ENCODE measurements around the gene ULK1.

ULK1 gene

DNA sequence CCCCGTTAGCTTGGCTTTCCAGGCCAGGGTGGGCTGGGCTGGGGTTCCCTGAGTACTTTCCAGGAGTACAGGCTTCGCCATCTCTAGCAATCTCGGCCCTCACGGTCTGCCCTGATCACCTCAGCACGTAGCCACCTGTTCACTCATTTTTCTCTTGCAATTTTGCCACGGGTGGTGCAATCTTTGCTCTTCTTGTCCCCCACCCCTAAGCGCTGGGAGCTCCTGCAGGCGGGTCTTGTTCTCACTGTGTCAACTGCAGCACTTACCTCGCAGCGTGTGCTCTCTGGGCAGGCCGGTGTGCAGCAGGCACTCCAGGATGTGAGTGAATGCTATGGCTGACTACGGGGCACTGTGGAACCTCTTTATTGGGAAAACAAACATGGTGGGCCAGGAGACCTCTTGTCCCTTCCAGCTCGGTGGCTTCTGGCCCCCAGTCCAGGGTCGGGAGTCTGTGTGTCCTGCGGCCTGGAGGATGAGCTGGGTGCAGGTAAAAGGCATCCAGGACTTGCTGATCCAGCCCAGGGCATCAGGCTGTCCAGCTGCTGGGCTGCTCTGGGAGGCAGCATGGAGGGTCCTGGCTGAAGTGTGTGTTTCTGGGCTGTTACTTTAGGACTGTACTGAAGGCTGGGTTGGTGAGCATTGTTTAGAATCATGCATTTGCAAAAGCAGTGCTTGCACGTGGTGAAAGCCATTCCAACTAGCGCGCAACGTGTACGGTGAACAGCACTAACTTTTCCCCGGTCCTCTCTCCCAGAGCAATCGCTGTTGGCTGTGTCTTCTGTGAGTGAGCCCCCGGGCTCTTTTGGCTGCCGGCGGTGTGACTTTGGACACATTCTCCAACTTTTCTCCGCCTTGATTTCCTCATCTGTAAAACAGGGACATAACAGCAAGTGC is 1.5 kb upstream of the ULK1 start:
- no peak for DNase-seq

DNA sequence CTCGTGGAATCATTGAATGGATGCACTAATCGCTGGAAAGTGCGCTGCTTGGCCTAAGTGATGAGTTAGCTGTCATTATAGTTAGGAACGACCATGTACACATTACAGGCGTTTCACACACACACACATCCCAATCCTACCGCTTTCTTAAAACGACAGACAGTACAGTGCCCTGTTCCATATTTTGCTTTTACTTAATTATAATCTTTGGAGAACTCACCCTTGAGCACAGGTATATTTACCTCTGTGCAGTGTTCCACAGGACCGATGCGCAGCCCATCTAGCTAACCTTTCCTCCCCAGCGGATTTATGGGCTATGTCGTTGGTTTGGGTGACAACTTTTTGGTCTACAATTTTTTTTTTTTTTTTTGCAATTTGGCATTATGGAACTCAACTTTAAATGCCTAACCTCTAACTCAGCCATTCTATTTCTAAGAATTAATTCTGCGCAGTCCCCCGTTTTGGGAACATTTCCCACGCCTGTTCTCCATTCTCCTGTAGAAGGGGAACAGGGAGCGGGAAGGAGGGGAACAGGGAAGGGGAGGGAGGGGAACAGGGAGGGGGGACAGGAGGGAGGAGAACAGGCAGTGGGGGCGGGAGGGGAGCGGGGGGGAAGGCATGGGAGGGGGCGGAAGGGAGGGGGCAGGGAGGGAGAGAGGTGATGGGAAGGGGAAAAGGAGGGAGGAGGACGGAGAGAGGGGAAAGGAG is 663 bp upstream of the ULK1 start:
- DNase-seq: no peak

DNA sequence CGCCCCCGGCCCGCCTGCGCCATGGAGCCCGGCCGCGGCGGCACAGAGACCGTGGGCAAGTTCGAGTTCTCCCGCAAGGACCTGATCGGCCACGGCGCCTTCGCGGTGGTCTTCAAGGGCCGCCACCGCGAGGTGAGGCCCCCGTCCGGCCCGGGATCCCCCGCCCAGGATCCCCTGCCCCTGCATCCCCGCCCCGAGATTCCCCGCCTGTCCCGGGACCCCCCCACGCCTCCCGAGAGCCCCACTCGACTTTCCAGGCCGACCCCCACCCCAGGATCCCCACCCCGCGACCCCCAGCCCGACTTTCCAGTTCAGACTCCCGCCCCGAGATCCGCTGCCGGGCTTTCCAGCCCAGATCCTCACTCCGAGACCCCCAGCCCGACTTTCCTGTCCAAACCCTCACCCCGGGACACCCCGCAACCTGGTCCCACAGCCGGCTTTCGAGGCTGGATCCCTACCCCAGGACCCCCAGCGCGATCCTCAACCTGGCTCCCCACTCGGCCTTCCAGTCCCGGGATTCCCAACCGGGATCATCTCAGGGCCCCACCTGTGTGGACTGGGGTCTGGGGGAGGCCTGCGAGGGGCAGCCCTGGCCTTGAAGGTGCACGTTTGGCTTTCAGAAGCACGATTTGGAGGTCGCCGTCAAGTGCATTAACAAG is 688 bp downstream of the ULK1 start:
- DNase-seq: no peak

DNA sequence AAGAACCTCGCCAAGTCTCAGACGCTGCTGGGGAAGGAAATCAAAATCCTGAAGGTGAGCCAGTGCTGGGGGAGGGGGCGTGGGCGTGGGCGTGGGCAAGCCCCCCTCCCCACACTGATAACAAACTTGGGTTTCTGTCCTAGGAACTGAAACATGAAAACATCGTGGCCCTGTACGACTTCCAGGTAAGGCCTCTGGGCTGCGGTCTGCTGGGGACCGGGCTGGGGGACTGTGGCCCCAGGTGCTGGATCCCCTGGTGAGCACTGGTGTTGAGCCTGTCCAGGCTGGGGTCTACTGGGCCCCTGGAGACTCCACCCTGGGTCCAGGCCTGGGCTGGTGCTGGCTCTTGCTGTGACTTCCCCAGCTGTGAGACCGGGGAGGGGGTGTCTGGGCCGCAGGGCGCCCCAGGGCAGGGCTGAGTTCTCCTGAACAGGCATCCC is 1.2 kb downstream of the ULK1 start:
- DNase-seq: no peak

DNA sequence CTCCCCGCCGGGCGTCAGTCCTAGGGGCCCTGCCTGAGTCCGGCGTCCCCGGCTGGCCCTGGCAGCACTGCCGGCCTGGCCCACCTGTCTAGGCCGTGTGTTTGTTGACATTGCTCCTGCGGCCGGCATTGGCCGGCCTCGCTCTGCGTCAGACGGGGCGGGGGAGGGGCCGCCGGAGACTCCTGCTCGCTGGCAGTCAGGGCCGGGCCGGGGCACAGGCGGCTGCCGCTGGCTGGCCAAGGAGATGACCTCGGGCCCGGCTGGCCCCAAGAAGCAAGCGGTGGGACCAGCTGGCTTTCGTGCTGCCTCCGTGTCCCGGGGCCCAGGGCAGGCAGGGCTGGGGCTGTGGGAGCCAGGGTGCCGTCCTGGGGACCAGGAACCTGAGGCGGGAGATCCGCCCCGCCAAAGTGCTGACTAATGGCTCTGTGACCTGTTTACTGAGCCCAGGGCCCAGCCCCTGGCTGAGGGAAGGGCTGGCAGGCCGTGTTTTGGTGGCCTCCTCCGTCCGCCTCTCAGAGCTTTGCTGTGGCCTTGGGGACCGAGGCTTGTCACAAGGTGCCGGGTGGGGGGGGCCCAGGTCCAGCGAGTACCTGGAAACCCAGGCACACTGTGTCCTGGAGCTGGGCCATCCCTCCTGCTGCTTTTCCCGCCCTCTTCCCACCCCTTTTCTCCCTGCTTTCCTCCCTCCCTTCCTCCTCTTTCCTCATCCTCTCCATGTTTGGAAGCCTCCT is 1.8 kb downstream of the ULK1 start:
- DNase-seq: peak; percentile 89

DNA sequence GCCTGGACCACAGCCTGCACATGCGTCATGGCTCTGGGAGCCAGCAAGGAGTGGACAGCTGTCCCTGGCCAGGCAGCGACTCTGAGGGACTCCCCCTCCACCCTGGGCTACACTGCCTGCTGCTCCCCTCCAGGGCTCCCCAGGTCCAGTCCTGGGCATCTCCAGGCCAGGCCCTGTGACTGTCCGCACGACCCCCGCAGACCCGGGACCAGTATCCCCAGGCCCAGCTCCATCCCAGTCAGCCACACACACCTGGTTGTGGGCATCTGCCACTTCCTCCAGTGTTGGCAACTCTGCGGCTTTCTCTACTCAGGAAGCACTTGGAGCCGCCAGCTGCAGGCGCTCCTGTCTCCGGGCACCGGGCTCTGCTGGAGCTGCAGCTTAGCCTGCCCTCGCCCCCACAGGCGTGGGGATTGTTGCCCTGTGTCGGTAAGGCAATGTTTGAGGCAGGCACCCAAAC is 2.4 kb downstream of the ULK1 start:
- DNase-seq: no peak

DNA sequence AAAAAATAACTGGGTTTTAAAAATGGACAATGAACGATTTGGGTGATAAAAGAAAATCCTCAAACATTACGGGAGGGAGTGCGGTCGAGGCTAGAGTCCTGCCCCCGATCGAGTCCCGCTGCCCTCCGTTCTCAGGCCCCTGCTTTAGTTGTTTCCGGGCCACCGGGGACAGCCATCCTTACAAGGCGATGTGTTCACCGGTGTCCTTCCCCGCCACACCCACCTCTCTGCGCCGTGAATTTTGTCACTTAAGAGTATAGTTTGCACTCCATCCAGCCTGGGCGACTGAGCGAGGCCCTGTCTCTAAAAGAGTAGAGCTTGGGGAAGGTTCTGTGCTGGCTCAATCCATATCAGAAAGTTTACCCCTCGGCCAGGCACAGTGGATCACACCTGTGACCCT is 2.9 kb downstream of the ULK1 start:
- no peak for DNase-seq

DNA sequence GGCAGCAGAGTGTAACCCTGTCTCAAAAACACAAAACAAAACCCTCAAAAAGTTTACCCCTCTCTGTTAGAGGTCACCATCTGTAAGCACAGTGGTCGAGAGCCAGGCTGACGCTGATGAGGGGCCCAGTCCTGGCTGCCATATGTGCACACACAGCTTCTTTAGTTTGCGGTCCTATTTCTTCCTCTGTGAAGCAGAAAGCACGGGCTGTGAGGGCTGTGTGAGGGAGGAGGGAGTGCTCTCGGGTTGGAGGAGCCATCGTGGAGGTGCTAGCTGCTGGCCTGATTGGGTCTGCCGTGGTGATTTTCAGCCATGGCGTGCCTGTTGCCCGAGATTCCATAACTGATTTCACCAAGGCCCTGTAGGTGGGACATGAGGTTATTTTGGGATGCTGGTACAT is 3.5 kb downstream of the ULK1 start:
- DNase-seq: peak; percentile 50

DNA sequence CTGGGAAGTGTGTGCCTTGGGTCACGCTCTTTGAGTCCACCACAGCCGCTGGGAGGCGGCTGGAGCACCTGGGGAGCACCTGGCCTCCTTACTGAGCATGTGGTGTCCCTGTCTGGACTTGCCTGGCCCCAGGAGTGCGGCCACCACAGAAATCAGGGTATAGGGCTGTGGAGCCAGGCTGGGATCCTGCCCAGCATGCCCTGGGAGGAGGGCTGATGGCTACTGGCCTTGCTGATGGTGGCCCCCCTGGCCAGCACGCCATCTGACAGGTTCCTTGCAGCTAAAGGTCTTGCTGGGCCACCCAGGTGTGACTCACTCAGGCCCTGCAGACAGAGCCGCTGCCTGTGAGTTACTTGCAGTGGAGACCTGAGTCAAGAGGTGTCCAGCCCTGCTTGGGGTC is 6.0 kb downstream of the ULK1 start:
- DNase-seq: no peak

DNA sequence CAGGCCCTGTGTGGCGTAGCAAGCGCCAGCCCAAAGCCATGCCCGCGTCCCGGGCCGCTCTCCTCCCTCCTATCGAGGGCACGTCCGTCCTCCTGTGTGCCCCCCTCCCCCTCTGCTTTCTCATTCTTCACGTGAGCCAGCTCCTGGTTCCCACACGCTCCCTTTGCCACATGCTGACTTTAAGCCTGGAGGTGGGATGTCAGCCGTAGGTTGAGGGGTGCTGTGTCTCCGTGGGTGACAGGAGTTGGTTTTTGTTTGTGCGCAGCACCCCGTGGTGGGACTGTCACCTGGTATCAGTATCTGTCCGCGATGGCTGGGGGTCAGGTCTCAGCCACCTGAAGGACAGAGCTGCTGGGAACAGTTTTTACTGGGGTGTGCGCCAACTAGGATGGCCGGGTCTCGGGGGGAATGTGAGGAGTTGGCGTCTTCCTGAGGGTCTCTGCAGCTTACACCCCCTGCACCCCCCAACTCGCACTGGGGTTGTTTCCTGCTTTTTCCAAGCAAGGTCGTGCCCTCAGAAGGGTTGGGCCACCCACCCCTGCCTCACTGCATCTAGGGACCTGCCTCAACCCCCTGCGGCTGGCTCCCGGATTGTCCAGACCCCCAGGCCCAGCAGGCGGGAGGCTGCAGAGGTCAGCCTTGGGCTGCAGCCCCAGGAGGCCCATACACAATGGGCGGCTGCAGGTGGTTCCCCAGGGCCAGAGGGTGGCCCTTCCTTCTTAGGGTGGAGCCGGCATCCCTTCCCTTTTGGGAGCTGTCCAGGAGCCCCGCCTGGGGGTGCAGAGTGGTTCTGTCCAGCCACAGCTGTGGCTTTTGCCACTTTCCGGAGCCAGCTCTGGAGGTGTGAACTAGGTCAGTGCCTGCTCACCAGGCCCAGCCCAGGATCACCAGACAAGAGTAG is 7.3 kb downstream of the ULK1 start:
- DNase-seq: no peak

DNA sequence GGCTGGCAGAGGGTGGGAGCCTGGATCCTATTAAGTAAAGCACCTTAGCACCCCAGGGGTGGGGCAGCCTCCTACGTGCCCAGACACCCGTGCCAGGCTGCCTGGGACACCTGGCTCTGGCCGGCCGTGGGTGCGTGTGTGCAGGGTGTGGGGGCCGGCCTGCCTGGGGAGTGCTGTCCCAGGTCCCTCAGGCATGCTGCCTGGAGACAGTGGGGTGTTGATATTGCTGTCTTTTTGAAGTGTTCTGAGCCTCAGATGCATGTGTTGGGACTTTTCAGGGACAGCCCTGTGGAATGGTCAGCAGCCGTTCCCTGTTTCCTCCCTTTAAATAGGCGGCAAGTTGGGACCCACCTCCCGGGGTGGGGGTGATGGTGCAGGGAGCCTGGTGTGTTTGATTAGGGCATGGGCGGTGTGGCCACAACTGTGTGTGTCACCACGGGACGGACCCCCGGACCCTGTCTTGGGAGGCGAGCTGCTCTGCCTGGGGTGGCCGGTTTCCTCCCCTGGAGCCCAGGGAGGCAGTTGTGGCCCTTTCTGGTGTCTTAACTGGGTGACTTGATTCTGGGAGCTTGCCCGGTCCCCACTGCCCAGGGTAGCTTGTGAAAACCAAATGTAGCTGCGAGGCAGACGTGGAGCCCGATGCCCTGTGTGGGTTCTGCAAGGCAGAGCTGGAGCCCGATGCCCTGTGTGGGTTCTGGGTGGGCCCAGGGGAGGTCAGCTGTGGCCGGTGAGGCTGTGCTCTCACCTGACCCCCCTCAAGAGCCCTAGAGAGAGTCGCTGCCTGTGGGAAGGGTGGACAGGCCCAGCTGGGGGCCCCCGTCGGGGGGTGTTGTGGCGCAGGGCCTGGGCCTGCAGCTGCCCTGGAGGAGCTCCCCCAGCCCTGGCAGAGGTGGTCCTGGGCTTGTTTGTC is 8.2 kb downstream of the ULK1 start:
- DNase-seq: no peak

DNA sequence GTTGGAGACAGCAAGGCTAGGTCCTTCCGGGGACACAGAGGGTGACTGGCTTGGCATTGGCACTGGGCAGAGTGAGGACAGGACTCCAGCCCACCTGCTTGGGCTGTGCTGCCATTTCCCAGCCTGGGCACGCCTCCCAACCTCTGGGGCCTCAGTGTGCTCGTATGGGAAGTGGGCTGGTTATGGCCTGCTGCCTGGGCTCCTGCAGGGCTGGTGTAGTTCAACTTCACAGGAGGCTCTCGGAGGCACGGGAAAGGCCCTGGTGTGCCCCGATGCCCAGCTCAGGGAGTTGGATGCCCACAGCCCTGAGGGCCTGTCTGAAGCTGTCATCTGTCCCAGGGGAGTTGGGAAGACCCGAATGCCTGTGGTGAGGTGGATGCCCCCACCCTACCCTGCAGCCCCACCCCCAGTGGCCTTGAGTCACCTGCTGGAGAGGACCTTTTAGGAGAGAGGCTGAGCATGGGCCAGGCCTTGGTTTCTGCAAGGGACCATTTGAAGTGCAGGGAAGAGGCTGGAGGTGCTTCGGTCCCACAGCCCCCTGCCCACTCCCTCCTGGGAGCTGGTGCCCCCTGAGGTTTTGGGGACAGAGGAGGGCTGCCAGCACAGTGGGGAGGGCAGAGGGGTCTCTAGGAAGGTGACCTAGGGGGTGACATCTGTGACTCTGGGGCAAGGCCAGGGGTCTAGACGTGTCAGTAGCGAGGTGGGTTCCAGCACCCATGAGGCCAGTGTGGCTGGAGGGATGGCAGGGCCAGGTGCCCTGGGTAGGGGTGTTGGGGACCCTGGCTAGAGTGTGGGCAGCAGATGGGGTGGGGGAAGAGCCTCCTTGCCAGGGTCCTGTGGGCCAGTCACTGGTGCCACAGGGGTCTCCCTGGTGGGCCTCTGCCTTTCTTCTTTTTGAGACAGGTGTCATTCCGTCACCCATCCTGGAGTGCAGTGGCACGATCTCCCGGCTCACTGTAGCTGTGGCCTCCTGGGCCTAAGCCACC is 9.1 kb downstream of the ULK1 start:
- DNase-seq: no peak

DNA sequence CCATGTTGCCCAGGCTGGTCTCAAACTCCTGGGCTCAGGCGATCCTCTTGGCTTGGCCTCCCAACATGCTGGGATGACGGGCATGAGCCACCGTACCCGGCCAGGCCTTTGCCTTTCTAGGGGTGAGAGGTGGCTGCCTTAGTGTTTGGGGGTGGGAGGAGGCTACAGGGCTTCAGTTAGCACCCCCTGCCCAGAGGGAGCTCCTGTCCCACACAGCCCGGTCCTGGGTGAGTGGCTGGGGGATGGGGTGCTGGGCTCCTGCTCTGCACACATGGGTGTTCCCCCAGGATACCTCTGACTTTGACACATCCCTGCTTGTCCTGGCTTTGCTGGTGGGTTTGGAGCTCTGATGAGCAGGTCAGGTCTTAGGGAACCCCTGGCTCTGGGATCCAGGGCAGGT is 9.9 kb downstream of the ULK1 start:
- no peak for DNase-seq

DNA sequence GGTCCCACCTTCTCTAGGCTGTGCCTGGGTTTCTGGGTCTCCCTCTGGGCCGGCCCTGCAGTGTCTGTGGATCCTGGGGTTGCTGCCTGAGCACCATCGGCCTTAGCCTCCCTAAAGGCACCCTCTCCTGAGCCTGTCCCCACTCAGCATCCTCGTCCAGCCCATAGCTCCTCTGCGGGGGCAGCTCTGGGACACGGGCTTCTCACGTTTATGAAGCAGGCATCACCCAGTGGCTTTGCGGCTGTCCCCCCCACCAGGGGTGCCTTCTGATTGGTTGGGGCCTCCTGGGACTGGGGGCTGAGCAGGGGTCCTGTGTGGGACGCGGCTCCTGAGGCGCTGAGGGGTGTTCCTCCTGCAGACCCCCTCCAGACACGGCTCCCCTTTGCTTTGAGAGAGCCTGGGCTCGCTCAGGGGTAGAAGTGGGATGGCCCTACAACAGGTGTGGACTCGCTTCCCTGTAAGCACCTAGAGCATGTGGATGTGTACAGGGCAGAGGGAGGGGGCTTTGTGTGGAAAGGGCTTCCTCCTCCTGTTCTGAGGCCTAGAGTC is 10.7 kb downstream of the ULK1 start:
- no peak for DNase-seq

DNA sequence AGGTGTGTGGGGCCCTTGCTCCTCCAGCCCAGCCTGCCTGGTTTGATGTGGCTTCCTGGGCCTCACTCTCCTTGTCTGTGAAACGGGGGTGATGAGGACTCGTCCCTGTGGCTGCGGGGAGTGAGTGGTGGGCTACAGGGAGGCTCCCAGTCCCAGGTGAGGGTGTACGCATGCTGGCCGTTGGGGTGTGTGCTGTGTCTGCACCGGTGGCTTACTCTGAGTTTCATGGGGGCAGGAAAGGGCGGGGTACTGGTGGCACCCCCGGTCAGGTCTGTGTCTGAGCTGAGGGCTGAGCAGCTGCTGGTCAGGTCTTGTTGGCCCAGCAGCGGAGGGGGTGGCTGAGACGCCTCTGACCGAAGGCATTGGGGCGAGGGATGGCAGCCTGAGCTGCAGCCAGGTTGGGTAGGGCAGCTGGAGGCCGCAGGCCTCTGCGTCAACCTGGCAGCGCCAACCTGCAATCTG is 11.2 kb downstream of the ULK1 start:
- no peak for DNase-seq

DNA sequence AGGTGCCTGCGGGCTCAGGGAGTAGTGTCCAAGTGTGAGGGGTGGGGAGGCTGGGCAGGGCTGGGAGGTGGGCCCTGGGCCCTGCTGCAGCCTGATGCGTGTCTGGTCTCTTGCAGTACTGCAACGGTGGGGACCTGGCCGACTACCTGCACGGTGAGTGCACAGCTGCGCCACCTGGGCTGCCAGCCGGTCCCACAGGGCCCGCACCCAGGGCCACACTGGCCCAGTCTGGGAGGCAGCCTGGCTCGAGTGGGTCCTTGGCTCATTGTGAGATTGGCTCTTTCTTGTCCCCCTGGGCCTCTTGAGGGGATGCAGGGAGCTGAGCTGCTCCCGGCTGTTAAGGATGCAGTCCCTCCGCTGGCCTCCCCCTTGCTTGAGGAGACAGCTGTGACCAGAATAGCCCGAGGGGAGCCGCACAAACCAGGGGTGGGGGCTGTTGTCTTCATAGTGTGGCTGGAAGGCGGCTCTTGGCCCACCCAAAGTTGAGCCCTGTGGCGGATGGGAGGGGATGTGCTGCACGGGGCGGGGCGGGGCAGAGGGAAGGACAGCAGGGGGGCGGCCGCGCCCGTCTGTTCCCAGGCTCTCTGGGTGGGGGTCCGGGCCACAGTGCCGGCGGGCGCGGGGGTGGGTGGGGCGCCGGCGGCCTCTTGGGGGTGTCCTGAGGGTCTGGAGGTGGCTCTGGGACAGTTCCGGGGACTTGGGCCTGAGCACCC is 13.1 kb downstream of the ULK1 start:
- no peak for DNase-seq

DNA sequence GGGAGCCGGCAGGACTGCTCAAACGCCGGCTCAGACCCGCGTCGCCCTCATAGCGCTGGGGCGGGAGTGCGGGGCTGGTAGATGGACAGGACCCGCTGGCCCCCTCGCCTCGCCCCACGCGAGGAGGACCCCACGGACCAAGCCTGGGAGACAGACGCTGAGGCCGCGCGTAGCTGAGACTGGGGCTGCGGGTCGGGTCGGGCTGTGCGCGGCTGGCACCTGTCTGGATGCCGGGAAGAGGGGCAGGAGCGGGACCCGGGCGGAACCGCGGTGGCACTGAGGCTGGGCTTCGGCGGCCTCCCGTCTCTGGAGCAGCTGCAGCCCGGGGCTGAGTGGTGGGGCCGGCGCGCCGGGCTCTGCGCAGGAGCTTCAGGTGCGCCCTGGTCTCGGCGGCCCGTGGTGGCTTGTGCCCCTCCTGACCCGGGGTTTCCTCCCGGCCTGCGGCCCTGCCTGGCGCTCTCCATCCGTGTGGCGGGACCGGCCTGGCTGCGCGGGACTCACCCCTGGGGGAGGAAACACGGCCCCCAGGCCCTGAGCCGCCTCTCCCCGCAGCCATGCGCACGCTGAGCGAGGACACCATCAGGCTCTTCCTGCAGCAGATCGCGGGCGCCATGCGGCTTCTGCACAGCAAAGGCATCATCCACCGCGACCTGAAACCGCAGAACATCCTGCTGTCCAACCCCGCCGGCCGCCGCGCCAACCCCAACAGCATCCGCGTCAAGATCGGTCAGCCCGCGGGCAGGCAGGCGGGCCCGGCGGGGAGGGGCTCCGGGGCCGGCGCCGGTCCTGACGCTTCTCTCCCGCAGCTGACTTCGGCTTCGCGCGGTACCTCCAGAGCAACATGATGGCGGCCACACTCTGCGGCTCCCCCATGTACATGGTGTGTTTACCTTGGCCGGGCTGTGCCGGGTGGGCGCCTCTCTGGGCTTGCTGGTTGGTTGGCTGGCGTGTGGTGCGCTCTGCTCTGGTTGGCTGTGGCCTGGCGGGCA is 14.0 kb downstream of the ULK1 start:
- no peak for DNase-seq

All from activated effector memory CD4-positive, alpha-beta T cell treated with anti-CD3 and anti-CD28 coated beads, Interleukin-2, amount 50 U/mL, for 16 hours (primary cell).